Measurements from ENCODE around the gene CTNND2. TPM values are rescaled to one million over a fixed set of nuclear protein-coding genes. Genes with fewer than 3 reads are reported as not detected.

CTNND2 gene
- total and polyA plus RNA-seq, 10 of the 15 experiments (the other 5 are each of a cell fraction or from before 2014, with no cell fraction given) = 0.02 to 0.16 (median 0.04) TPM; not detected in 7

- no peak for TF ChIP-seq EP300 (IDR thresholded peaks at IDR 0.05; ENCODE audit: borderline replicate concordance in 1 of 2, control insufficient read depth in 1 of 2, low read depth in 2 of 2, low read length in 2 of 2)
- no peak for TF ChIP-seq PML (IDR thresholded peaks at IDR 0.05; ENCODE audit: low read length)
- no peak for TF ChIP-seq CREB1 (IDR thresholded peaks at IDR 0.05; ENCODE audit: low read depth)
- no peak for TF ChIP-seq RAD21 (IDR thresholded peaks at IDR 0.05; ENCODE audit: insufficient read depth, low read depth, low read length)
- no peak for TF ChIP-seq HDAC6 (IDR thresholded peaks at IDR 0.05; ENCODE audit: unreplicated experiment)
- TF ChIP-seq ESRRA (IDR thresholded peaks at IDR 0.05; ENCODE audit: low read length) = no peak
Measured at GRCh38 chr5:11385901-11386293, 518.3 kb downstream of the CTNND2 start (continued).

DNA sequence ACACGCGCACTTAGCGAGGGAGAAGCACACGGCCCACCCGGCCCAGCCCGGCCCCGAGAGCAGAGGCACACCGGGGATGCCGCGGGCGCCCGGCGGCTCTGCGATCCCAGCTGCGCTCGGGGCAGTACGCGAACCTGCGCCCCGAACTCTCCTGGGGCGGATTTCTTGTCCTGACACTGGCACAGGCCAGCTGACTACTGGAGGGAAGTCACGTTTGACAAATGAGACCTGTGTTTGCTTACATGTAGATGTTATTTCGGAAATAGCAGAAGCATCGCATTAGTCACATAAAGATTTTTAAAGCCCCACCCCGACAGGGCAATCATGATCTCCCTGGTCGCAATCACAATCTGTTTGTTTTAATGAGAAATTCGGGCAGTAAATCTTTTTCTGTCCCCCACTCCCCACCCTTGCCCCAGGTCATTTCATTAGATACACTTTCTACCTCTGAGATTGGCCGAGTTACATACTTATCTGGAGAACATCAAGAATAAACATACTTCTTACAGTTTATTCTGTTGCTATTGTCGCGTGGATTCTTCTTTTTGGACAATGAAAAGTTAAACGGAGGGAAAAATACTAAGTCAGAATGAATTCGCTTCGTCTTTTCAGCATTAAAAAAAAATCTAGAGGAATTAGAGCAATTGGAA lies 518.9 kb downstream of the CTNND2 start:
- no peak for FAIRE-seq
- no peak overlapping the region for H3K27ac ChIP-seq (ENCODE audit: control insufficient read depth, insufficient read depth)
- DNase-seq (ENCODE audit: low read depth, low spot score) = no peak
- SMC1A ChIA-PET (ENCODE audit: uncharacterized antibody, unreplicated experiment) = no interaction called here
- no peak overlapping the region for H3K9ac ChIP-seq (ENCODE audit: control insufficient read depth, insufficient read depth, low read length)
- no peaks in the 10 kb centered on the region for H4K20me1 ChIP-seq (ENCODE audit: control insufficient read depth, insufficient read depth)
- H3K27me3 ChIP-seq (replicated peaks in 1 of 2; ENCODE audit: control insufficient read depth in 2 of 2, insufficient read depth in 2 of 2, low read length in 1 of 2) = peaks cover 3 to 8% of the 10 kb centered on the region in 2 experiments; a peak in 3 of 4 replicates
- BruUV-seq (replicated peaks) = no TSS peak
- CTCF ChIA-PET = no interaction called here
- H3K9me3 ChIP-seq (replicated peaks; ENCODE audit: control insufficient read depth, insufficient read depth, low read length) = no peaks in the 10 kb centered on the region
- no peaks in the 10 kb centered on the region for H3K36me3 ChIP-seq (ENCODE audit: control insufficient read depth in 2 of 2, insufficient read depth in 2 of 2, low read length in 1 of 2)
- POLR2A ChIA-PET = no interaction called here
- 10% methylated on average over 16 of the region's 33 CpGs for WGBS (ENCODE audit: insufficient coverage, insufficient replicate concordance, low lambda C conversion rate, missing lambda C conversion rate)
- no peak overlapping the region for H3K4me3 ChIP-seq
- RAD21 ChIA-PET (ENCODE audit: unreplicated experiment) = no interaction called here
- ATAC-seq = no peak
- in situ Hi-C loops (cut with MboI) = no loop called here
- H2AFZ ChIP-seq (ENCODE audit: control insufficient read depth, low read depth, low read length) = no peak overlapping the region
- intact Hi-C loops (cut with micrococcal nuclease; ENCODE audit: unreplicated experiment) = no loop called here
- no peak overlapping the region for H3K4me2 ChIP-seq (ENCODE audit: control insufficient read depth, insufficient read depth)
- no peaks in the 10 kb centered on the region for H3K4me1 ChIP-seq (ENCODE audit: control insufficient read depth, insufficient read depth, low read length)
- no peaks in the 10 kb centered on the region for H3K79me2 ChIP-seq (ENCODE audit: control insufficient read depth, insufficient read depth, low read length)
- TF ChIP-seq NKRF (conservative IDR thresholded peaks at IDR 0.05) (no peak), POLR2AphosphoS5 (IDR thresholded peaks at IDR 0.05; ENCODE audit: low read length) (no peak), SMAD1 (IDR thresholded peaks at IDR 0.05; ENCODE audit: low read depth, partially characterized antibody) (no peak), IRF4 (IDR thresholded peaks at IDR 0.05; ENCODE audit: low read depth, low read length) (no peak), RBBP5 (conservative IDR thresholded peaks at IDR 0.05) (no peak), ATF3 (IDR thresholded peaks at IDR 0.05; ENCODE audit: borderline replicate concordance, extremely low read depth, low read depth, low read length) (no peak), MEF2B (IDR thresholded peaks at IDR 0.05; ENCODE audit: partially characterized antibody, poor library complexity, severe bottlenecking) (no peak), PML (IDR thresholded peaks at IDR 0.05; ENCODE audit: low read length) (no peak), RUNX3 (IDR thresholded peaks at IDR 0.05; ENCODE audit: low read length) (no peak)
- TF ChIP-seq, protein P1, sequence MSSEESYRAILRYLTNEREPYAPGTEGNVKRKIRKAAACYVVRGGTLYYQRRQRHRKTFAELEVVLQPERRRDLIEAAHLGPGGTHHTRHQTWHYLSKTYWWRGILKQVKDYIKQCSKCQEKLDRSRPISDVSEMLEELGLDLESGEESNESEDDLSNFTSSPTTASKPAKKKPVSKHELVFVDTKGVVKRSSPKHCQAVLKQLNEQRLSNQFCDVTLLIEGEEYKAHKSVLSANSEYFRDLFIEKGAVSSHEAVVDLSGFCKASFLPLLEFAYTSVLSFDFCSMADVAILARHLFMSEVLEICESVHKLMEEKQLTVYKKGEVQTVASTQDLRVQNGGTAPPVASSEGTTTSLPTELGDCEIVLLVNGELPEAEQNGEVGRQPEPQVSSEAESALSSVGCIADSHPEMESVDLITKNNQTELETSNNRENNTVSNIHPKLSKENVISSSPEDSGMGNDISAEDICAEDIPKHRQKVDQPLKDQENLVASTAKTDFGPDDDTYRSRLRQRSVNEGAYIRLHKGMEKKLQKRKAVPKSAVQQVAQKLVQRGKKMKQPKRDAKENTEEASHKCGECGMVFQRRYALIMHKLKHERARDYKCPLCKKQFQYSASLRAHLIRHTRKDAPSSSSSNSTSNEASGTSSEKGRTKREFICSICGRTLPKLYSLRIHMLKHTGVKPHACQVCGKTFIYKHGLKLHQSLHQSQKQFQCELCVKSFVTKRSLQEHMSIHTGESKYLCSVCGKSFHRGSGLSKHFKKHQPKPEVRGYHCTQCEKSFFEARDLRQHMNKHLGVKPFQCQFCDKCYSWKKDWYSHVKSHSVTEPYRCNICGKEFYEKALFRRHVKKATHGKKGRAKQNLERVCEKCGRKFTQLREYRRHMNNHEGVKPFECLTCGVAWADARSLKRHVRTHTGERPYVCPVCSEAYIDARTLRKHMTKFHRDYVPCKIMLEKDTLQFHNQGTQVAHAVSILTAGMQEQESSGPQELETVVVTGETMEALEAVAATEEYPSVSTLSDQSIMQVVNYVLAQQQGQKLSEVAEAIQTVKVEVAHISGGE (CRISPR knock-in tag; IDR thresholded peaks at IDR 0.05) = no peak
- TF ChIP-seq, protein P2, sequence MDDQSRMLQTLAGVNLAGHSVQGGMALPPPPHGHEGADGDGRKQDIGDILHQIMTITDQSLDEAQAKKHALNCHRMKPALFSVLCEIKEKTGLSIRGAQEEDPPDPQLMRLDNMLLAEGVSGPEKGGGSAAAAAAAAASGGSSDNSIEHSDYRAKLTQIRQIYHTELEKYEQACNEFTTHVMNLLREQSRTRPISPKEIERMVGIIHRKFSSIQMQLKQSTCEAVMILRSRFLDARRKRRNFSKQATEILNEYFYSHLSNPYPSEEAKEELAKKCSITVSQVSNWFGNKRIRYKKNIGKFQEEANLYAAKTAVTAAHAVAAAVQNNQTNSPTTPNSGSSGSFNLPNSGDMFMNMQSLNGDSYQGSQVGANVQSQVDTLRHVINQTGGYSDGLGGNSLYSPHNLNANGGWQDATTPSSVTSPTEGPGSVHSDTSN (IDR thresholded peaks at IDR 0.05; ENCODE audit: insufficient replicate concordance, low read depth, low read length) = no peak

All from GM12878 (cell line).